ENCODE measurements around the gene FBXL16. TPM values are rescaled to one million over a fixed set of nuclear protein-coding genes. Genes with fewer than 3 reads are reported as not detected.

FBXL16 gene
- total and polyA plus RNA-seq, 9 of the 15 experiments (the other 6 are each of a cell fraction or from before 2014, with no cell fraction given), result 0.21 to 8.2 (median 1.7) TPM

DNA sequence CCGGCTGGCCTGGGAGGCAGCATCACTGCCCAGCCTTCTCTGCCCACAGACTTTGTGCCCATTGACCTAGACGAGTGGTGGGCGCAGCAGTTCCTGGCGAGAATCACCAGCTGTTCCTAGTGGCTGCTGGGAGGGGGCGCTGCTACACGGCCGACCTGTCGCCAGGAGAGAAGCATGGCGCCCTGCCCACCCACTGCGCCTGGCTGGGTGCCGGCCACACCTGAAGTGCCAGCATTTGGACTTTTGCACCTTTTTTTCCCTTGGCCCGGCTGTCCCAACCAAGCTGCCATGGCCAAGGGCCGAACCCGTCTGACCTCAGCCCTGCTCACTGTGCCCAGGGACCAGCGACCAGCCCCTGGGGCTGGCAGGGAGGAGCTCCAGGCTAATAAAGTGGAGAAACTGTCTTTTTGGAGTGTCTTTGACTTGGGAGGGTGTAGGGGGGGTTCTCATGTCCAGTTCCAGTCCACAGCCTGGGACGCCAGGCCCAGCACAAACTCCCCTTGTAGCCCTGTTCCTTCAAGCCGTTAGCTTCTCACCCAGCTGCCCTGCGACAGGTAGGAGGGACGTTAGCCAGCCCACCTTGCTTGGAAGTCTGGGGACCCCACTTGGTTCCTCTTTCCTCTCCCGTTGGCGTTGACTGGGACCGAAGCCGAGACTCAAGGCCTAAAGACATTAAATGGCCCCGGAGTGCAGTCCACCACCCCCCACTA lies 57.4 kb downstream of the FBXL16 start:
- peaks cover 1 to 88% of the 10 kb centered on the region in 2 experiments; a peak in 3 of 5 replicates for H3K4me1 ChIP-seq (replicated peaks in 1 of 2; ENCODE audit: control insufficient read depth in 2 of 2, insufficient read depth in 2 of 2, low read length in 2 of 2)
- H3K9me1 ChIP-seq (ENCODE audit: control insufficient read depth, insufficient read depth, low read length), result no peaks in the 10 kb centered on the region
- no peak overlapping the region for H3K4me2 ChIP-seq (ENCODE audit: insufficient read depth, low read length)
- H3K36me3 ChIP-seq (ENCODE audit: control insufficient read depth, insufficient read depth, low read length), result peaks cover 47% of the 10 kb centered on the region; the same call in 2 of the 3 replicates
- H3K79me2 ChIP-seq (ENCODE audit: control insufficient read depth, insufficient read depth, low read length), result peaks cover 30% of the 10 kb centered on the region
- ChIA-PET CTCF (ENCODE audit: low intra/inter-chr PET ratio) (no interaction called here), POLR2A (interaction anchor here (0.7 kb wide), 1 partner anchor 82 kb away, joined by 3 read pairs; no protein-coding TSS in a partner anchor)
- no peak for FAIRE-seq
- H3K9ac ChIP-seq (ENCODE audit: insufficient read depth in 1 of 2, low read depth in 2 of 2, low read length in 2 of 2), result no peak overlapping the region
- no peaks in the 10 kb centered on the region for H3K9me3 ChIP-seq (replicated peaks; ENCODE audit: control insufficient read depth, insufficient read depth, low read depth, low read length)
- DNase-seq (ENCODE audit: extremely low read depth in 1 of 4, low spot score in 3 of 4), result no peak
- TF ChIP-seq, protein P1, sequence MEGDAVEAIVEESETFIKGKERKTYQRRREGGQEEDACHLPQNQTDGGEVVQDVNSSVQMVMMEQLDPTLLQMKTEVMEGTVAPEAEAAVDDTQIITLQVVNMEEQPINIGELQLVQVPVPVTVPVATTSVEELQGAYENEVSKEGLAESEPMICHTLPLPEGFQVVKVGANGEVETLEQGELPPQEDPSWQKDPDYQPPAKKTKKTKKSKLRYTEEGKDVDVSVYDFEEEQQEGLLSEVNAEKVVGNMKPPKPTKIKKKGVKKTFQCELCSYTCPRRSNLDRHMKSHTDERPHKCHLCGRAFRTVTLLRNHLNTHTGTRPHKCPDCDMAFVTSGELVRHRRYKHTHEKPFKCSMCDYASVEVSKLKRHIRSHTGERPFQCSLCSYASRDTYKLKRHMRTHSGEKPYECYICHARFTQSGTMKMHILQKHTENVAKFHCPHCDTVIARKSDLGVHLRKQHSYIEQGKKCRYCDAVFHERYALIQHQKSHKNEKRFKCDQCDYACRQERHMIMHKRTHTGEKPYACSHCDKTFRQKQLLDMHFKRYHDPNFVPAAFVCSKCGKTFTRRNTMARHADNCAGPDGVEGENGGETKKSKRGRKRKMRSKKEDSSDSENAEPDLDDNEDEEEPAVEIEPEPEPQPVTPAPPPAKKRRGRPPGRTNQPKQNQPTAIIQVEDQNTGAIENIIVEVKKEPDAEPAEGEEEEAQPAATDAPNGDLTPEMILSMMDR (IDR thresholded peaks at IDR 0.05 in 2 of 3, conservative IDR thresholded peaks at IDR 0.05 in 1 of 3; ENCODE audit: insufficient read depth in 2 of 3, low read depth in 1 of 3, low read length in 3 of 3), result 0 out of 6 replicates have a peak, but pooled peaks of 1 of the 3 experiments have one; percentile 18
- TF ChIP-seq RBFOX2 (IDR thresholded peaks at IDR 0.05; ENCODE audit: low read depth, low read length) (peak; percentile 10), MEF2A (IDR thresholded peaks at IDR 0.05; ENCODE audit: control insufficient read depth, low read depth, low read length) (no peak), SP2 (IDR thresholded peaks at IDR 0.05; ENCODE audit: extremely low read depth, low read depth, low read length, poor library complexity, severe bottlenecking) (no peak), ARID2 (IDR thresholded peaks at IDR 0.05) (no peak), POLR2A (conservative IDR thresholded peaks at IDR 0.05) (0 out of 2 replicates have a peak, but pooled peaks have one; percentile 53), POLR2G (IDR thresholded peaks at IDR 0.05; ENCODE audit: low read depth, low read length) (peak; percentile 8; the same call in 1 of the 2 replicates), YY1 (IDR thresholded peaks at IDR 0.05; ENCODE audit: borderline replicate concordance in 1 of 3, control insufficient read depth in 1 of 3, extremely low read depth in 1 of 3, insufficient read depth in 3 of 3, insufficient read length in 1 of 3, insufficient replicate concordance in 2 of 3, low read depth in 1 of 3, low read length in 2 of 3) (peak in 1 of 3 experiments; percentile 11)
- TF ChIP-seq, protein P2, sequence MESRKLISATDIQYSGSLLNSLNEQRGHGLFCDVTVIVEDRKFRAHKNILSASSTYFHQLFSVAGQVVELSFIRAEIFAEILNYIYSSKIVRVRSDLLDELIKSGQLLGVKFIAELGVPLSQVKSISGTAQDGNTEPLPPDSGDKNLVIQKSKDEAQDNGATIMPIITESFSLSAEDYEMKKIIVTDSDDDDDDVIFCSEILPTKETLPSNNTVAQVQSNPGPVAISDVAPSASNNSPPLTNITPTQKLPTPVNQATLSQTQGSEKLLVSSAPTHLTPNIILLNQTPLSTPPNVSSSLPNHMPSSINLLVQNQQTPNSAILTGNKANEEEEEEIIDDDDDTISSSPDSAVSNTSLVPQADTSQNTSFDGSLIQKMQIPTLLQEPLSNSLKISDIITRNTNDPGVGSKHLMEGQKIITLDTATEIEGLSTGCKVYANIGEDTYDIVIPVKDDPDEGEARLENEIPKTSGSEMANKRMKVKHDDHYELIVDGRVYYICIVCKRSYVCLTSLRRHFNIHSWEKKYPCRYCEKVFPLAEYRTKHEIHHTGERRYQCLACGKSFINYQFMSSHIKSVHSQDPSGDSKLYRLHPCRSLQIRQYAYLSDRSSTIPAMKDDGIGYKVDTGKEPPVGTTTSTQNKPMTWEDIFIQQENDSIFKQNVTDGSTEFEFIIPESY (CRISPR knock-in tag; IDR thresholded peaks at IDR 0.05), result peak; percentile 46; the same call in 1 of the 2 replicates
- no peak overlapping the region for H3K4me3 ChIP-seq
- no peaks in the 10 kb centered on the region for H3K27me3 ChIP-seq (ENCODE audit: control insufficient read depth in 2 of 2, insufficient read depth in 2 of 2, low read length in 2 of 2)
- ATAC-seq, result no peak
- H4K20me1 ChIP-seq (replicated peaks; ENCODE audit: control insufficient read depth, insufficient read depth, low read length), result no peaks in the 10 kb centered on the region
- H2AFZ ChIP-seq (ENCODE audit: low read depth, low read length), result no peak overlapping the region
- intact Hi-C loops (cut with micrococcal nuclease), result no loop called here
- in situ Hi-C loops (cut with MboI), result no loop called here
- WGBS (ENCODE audit: insufficient coverage, low coverage, missing lambda C conversion rate), result 95% methylated on average over 17 of the region's 24 CpGs
- H3K27ac ChIP-seq (ENCODE audit: extremely low read depth, low read depth, low read length), result no peak overlapping the region
- no TSS peak for BruUV-seq (replicated peaks)

All from K562 (cell line).